ENCODE results near the gene MFAP3L.

DNA sequence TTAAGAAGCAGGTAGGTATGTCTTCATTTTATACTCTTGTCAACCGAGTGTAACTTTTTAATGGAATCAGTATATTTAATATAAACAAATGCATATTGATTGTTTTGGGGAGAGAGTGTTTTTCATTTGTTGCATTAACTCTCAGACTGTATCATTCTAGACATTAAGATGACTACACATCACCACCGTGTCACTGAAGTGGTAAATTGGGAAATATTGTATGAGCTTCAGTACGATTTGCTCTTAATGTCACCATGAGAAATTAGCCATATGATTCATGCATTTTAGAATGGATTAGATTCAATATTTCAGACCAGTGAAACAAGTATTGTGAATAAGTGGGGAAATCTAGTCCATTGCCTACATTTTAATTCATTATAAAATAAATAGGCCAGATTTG is 9.7 kb upstream of the MFAP3L start:
- TF ChIP-seq POLR2A (IDR thresholded peaks at IDR 0.05) (no peak), POLR2AphosphoS5 (IDR thresholded peaks at IDR 0.05) (no peak)
